HCT116 (cell line): ENCODE data around the gene GOLIM4. TPM values are rescaled to one million over a fixed set of nuclear protein-coding genes. Genes with fewer than 3 reads are reported as not detected.
A peak's percentile ranks its signal among the peaks of the same experiment; 100 is the strongest.

ENCODE experiments used
- ATAC-seq: fragments of 200-7000 bp; cut with Tn5 transposase; 2 replicates; pipeline ENCODE4 v1.9.1; 2020; ENCODE audit warnings: mild to moderate bottlenecking, moderate library complexity
- BruUV-seq: library from RNA; stranded (reverse); fragments of 400-500 nt; replicated peaks from 2 replicates; lab custom pipeline; 2021; lab: Mats Ljungman, UMichigan
- CTCF ChIA-PET: fragments of 300-600 bp; sonication (Branson Sonifier 250); formaldehyde crosslinking; loops from one replicate; lab custom pipeline; 2021; ENCODE audit warnings: antibody characterized with exemption; lab: Charles Lee
- POLR2A ChIA-PET: fragments of 300-600, 350-600 bp; sonication (Branson Sonifier 250); formaldehyde crosslinking; loops from one replicate; lab custom pipeline; 2021; ENCODE audit warnings: antibody characterized with exemption; lab: Charles Lee
- RAD21 ChIA-PET, 2 experiments: fragments of 300-600 bp; sonication (Branson Sonifier 250); formaldehyde crosslinking; loops; one replicate each; lab custom pipeline; 2023; ENCODE audit warnings: low total read pairs in 2 of 2; ENCODE audit not compliant: uncharacterized antibody in 2 of 2, unreplicated experiment in 2 of 2, low non-redundant PET in 1 of 2; lab: Charles Lee
- DNase-seq: peaks from one replicate; pipeline ENCODE4 v3.0.0-alpha.2; 2010; ENCODE audit warnings: low read depth, low spot score
- H2AFZ ChIP-seq: fragments of 200-600 bp; shearing (Covaris generic), sonication (generic); 2 replicates; pipeline ENCODE4 v1.6.1; 2017; ENCODE audit warnings: low read depth, mixed run types, mixed read lengths, antibody characterized with exemption, low read length; ENCODE audit not compliant: poor library complexity, severe bottlenecking
- H3K27ac ChIP-seq: 2 replicates; pipeline ENCODE4 v1.5.1; 2012; ENCODE audit warnings: low read depth, low read length
- H3K27me3 ChIP-seq: fragments of 200-600 bp; sonication (generic); 2 replicates; pipeline ENCODE4 v1.6.1; 2016; ENCODE audit warnings: mixed run types, low read length, mixed read lengths; ENCODE audit not compliant: insufficient read depth
- H3K36me3 ChIP-seq, 2 experiments: fragments of 200-500 bp in 1 of 2; fragments of 200-600 bp in 1 of 2; sonication (Bioruptor generic) in 1 of 2; sonication (generic) in 1 of 2; 2 replicates each; pipeline versions ENCODE4 v1.5.1 to v1.6.1; 2014 to 2016; ENCODE audit warnings: low read length in 2 of 2, inconsistent platforms in 1 of 2, mixed read lengths in 1 of 2, mixed run types in 1 of 2; ENCODE audit not compliant: insufficient read depth in 2 of 2, control insufficient read depth in 1 of 2
- H3K4me1 ChIP-seq, 2 experiments: fragments of 200-600 bp in 1 of 2; sonication (generic) in 1 of 2; 2 replicates each; pipeline versions ENCODE4 v1.5.1 to v1.6.1; 2012 to 2017; ENCODE audit warnings: low read length in 2 of 2, inconsistent platforms in 1 of 2, mild to moderate bottlenecking in 1 of 2, mixed read lengths in 1 of 2, mixed run types in 1 of 2, moderate library complexity in 1 of 2; ENCODE audit not compliant: insufficient read depth in 2 of 2, control insufficient read depth in 1 of 2
- H3K4me2 ChIP-seq: fragments of 200-600 bp; sonication (generic); 2 replicates; pipeline ENCODE4 v1.6.1; 2017; ENCODE audit warnings: mixed run types, low read length, mixed read lengths
- H3K4me3 ChIP-seq, 2 experiments: fragments of 200-600 bp in 1 of 2; sonication (generic) in 1 of 2; replicated peaks in 1 of 2; 2 replicates each; pipeline ENCODE4 v1.5.1; 2011 to 2016; ENCODE audit warnings: low read length in 2 of 2, control low read depth in 1 of 2, low read depth in 1 of 2, mild to moderate bottlenecking in 1 of 2, mixed read lengths in 1 of 2, mixed run types in 1 of 2
- H3K79me2 ChIP-seq: fragments of 200-600 bp; sonication (generic); 2 replicates; pipeline ENCODE4 v1.6.1; 2017; ENCODE audit warnings: mild to moderate bottlenecking, mixed run types, low read length, moderate library complexity, mixed read lengths; ENCODE audit not compliant: insufficient read depth
- H3K9ac ChIP-seq: fragments of 200-600 bp; sonication (generic); 2 replicates; pipeline ENCODE4 v1.6.1; 2016; ENCODE audit warnings: low read length, mixed read lengths
- H3K9me2 ChIP-seq: fragments of 200-600 bp; sonication (generic), shearing (Covaris generic); 2 replicates; pipeline ENCODE4 v1.6.1; 2017; ENCODE audit warnings: mixed run types, mild to moderate bottlenecking, moderate library complexity; ENCODE audit not compliant: insufficient read depth
- H3K9me3 ChIP-seq, 2 experiments: fragments of 200-500 bp in 1 of 2; fragments of 200-600 bp in 1 of 2; sonication (Bioruptor generic) in 1 of 2; sonication (generic) in 1 of 2; 2 replicates each; pipeline ENCODE4 v1.6.1; 2014 to 2017; ENCODE audit warnings: low read length in 2 of 2, mixed read lengths in 2 of 2, inconsistent platforms in 1 of 2, low read depth in 1 of 2, mild to moderate bottlenecking in 1 of 2, mixed run types in 1 of 2, moderate library complexity in 1 of 2; ENCODE audit not compliant: control insufficient read depth in 1 of 2, insufficient read depth in 1 of 2
- H4K20me1 ChIP-seq: fragments of 200-600 bp; sonication (generic), shearing (Covaris generic); 2 replicates; pipeline ENCODE4 v1.6.1; 2017; ENCODE audit warnings: mixed run types, mild to moderate bottlenecking, moderate library complexity; ENCODE audit not compliant: insufficient read depth
- ATF3 ChIP-seq: IDR thresholded peaks from 2 replicates; pipeline ENCODE4 v1.6.1; 2012
- CTCF ChIP-seq, 3 experiments: fragments of 200-600 bp in 1 of 3; sonication (generic) in 1 of 3; IDR thresholded peaks in 2 of 3; conservative IDR thresholded peaks in 1 of 3; 2 replicates each; pipeline ENCODE4 v1.5.1; 2012 to 2017; ENCODE audit warnings: low read depth in 2 of 3, low read length in 2 of 3, antibody characterized with exemption in 1 of 3, borderline replicate concordance in 1 of 3, control low read depth in 1 of 3, mild to moderate bottlenecking in 1 of 3, mixed read lengths in 1 of 3, mixed run types in 1 of 3, moderate library complexity in 1 of 3; ENCODE audit not compliant: insufficient read depth in 1 of 3
- EGR1 ChIP-seq: IDR thresholded peaks from 2 replicates; pipeline ENCODE4 v1.6.1; 2012; ENCODE audit warnings: low read depth
- ELF1 ChIP-seq: IDR thresholded peaks from 2 replicates; pipeline ENCODE4 v1.6.1; 2012; ENCODE audit warnings: low read depth, borderline replicate concordance
- EZH2phosphoT487 ChIP-seq: fragments of 200-600 bp; IDR thresholded peaks from 2 replicates; pipeline ENCODE4 v1.6.1; 2018; ENCODE audit warnings: antibody characterized with exemption, borderline replicate concordance
- FOSL1 ChIP-seq: IDR thresholded peaks from 2 replicates; pipeline ENCODE4 v1.6.1; 2012; ENCODE audit warnings: low read depth
- JUND ChIP-seq: IDR thresholded peaks from 2 replicates; pipeline ENCODE4 v1.6.1; 2012
- MAX ChIP-seq: IDR thresholded peaks from 2 replicates; pipeline ENCODE4 v1.6.1; 2012
- POLR2A ChIP-seq: IDR thresholded peaks from 2 replicates; pipeline ENCODE4 v1.7.0; 2011; ENCODE audit warnings: borderline replicate concordance; ENCODE audit not compliant: insufficient read depth, insufficient read length; ENCODE audit errors: extremely low read depth
- RAD21 ChIP-seq: IDR thresholded peaks from 2 replicates; pipeline ENCODE4 v1.6.1; 2012; ENCODE audit warnings: low read depth, mild to moderate bottlenecking
- REST ChIP-seq: IDR thresholded peaks from 2 replicates; pipeline ENCODE4 v1.6.1; 2012; ENCODE audit warnings: low read depth
- SIN3A ChIP-seq: IDR thresholded peaks from 2 replicates; pipeline ENCODE4 v1.6.1; 2012; ENCODE audit warnings: low read depth
- SP1 ChIP-seq: IDR thresholded peaks from 2 replicates; pipeline ENCODE4 v1.6.1; 2012; ENCODE audit warnings: low read depth
- TCF7L2 ChIP-seq: IDR thresholded peaks from 2 replicates; pipeline ENCODE4 v1.7.0; 2011; ENCODE audit warnings: borderline replicate concordance, inconsistent platforms; ENCODE audit not compliant: insufficient read depth, insufficient read length; ENCODE audit errors: extremely low read depth
- YY1 ChIP-seq: IDR thresholded peaks from 2 replicates; pipeline ENCODE4 v1.6.1; 2011; ENCODE audit warnings: low read length, low read depth, moderate library complexity, mild to moderate bottlenecking; ENCODE audit not compliant: insufficient replicate concordance; ENCODE audit errors: extremely low read depth
- ZBTB33 ChIP-seq: IDR thresholded peaks from 2 replicates; pipeline ENCODE4 v1.6.1; 2011; ENCODE audit warnings: mild to moderate bottlenecking, low read length, moderate library complexity; ENCODE audit not compliant: insufficient replicate concordance; ENCODE audit errors: extremely low read depth
- ZFX ChIP-seq: fragments of 450-650 bp; IDR thresholded peaks from 2 replicates; pipeline ENCODE4 v1.6.1; 2017
- intact Hi-C: fragments of 100-400 bp; cut with micrococcal nuclease; formaldehyde crosslinking; loops from 2 replicates; pipeline ENCODE4 v1.10.0; 2022
- total RNA-seq: library from RNA; stranded (reverse); gene quantifications from one replicate; pipeline ENCODE4 v1.2.1, GENCODE V29; 2021; ENCODE audit not compliant: unreplicated experiment

Gene GOLIM4
- total RNA-seq, 1 experiment from 2014 or later = 10.6 TPM

GRCh38 chr3:168077091-168077490, 18.6 kb downstream of the GOLIM4 start:
- Histone ChIP-seq H2AFZ (no peak overlapping the region), H3K9me2 (no peaks in the 10 kb centered on the region; the same call in 1 of the 2 replicates), H3K4me3 (no peak overlapping the region), H3K9me3 (no peaks in the 10 kb centered on the region), H3K36me3 (no peaks in the 10 kb centered on the region), H3K9ac (no peak overlapping the region), H4K20me1 (no peaks in the 10 kb centered on the region), H3K4me1 (peaks cover 7 to 26% of the 10 kb centered on the region in 2 experiments), H3K27me3 (no peaks in the 10 kb centered on the region), H3K4me2 (peak overlapping the region; percentile 24; the same call in 1 of the 2 replicates), H3K79me2 (peaks cover 13% of the 10 kb centered on the region; the same call in 1 of the 2 replicates), H3K27ac (no peak overlapping the region)
- CTCF ChIA-PET = no interaction called here
- POLR2A ChIA-PET = no interaction called here
- RAD21 ChIA-PET = no interaction called here
- BruUV-seq = no TSS peak
- ATAC-seq = peak; percentile 88
- intact Hi-C loops = no loop called here
- TF ChIP-seq YY1 (no peak), SP1 (no peak), CTCF (IDR thresholded peaks at IDR 0.05 in 2 of 3, conservative IDR thresholded peaks at IDR 0.05 in 1 of 3; ENCODE audit: borderline replicate concordance in 1 of 3, insufficient read depth in 1 of 3, low read depth in 2 of 3, low read length in 2 of 3) (no peak), SIN3A (no peak), ZFX (no peak), ATF3 (no peak), EZH2phosphoT487 (no peak), FOSL1 (no peak), REST (no peak), JUND (no peak), ZBTB33 (no peak), POLR2A (no peak), EGR1 (no peak), RAD21 (no peak), TCF7L2 (no peak), MAX (no peak), ELF1 (no peak)
- DNase-seq = no peak
